ENCODE results near the gene ANAPC2.

Gene ANAPC2, protein sequence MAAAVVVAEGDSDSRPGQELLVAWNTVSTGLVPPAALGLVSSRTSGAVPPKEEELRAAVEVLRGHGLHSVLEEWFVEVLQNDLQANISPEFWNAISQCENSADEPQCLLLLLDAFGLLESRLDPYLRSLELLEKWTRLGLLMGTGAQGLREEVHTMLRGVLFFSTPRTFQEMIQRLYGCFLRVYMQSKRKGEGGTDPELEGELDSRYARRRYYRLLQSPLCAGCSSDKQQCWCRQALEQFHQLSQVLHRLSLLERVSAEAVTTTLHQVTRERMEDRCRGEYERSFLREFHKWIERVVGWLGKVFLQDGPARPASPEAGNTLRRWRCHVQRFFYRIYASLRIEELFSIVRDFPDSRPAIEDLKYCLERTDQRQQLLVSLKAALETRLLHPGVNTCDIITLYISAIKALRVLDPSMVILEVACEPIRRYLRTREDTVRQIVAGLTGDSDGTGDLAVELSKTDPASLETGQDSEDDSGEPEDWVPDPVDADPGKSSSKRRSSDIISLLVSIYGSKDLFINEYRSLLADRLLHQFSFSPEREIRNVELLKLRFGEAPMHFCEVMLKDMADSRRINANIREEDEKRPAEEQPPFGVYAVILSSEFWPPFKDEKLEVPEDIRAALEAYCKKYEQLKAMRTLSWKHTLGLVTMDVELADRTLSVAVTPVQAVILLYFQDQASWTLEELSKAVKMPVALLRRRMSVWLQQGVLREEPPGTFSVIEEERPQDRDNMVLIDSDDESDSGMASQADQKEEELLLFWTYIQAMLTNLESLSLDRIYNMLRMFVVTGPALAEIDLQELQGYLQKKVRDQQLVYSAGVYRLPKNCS

DNA sequence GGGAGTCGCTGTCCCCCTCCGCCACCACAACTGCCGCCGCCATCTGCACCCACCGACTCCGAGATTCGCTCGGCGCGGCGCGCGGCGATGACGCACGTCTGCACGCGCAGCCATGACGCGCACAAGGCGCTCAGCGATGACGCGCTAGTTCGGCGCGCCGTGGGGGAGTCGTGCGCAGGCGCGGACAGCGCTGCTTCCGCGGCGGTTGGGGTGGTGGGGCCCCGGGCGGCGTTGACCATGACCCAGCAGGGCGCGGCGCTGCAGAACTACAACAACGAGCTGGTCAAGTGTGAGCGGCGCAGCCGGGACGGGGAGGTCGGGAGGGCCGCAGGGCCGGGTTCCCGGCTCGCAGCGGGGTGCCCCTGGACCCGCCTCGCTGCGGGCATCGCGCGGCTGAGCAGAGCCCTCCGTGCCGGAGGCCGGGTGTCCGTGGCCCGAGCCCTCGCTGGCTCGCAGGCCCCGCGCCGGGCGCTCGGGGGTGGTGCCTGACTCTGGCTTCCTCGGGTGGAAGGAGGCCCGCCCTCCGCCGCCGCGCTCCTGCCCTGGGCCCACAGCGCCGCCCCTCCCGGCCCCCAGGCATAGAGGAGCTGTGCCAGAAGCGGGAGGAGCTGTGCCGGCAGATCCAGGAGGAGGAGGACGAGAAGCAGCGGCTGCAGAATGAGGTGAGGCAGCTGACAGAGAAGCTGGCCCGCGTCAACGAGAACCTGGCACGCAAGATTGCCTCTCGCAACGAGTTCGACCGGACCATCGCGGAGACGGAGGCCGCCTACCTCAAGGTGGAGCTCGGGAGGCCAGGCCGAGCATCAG, at the start of gene ANAPC2, which contains the start of gene SSNA1:
Gene ANAPC2 (minus strand): TSS at position 71 of the 807 bp plus-strand sequence. CDS start 28 bp downstream, at position 43.
Gene SSNA1 (plus strand): TSS at position 187 of the 807 bp plus-strand sequence. CDS start 51 bp downstream, at position 238.
- Histone ChIP-seq H3K4me3 (ENCODE audit: low read depth in 1 of 2, low read length in 2 of 2) (peak within 1 kb of the TSS; percentile 86 to 100), H3K27ac (ENCODE audit: low read length) (peak within 1 kb of the TSS; percentile 71), H3K36me3 (ENCODE audit: control insufficient read depth in 1 of 2, insufficient read depth in 2 of 2, low read length in 2 of 2) (peaks cover 14 to 62% of the 10 kb centered on the region in 2 donors), H3K27me3 (ENCODE audit: low read depth, low read length) (no peaks in the 10 kb centered on the region), H3K9me3 (ENCODE audit: control insufficient read depth in 1 of 2, low read length in 2 of 2) (no peaks in the 10 kb centered on the region), H3K4me1 (ENCODE audit: control insufficient read depth in 1 of 2, insufficient read depth in 2 of 2, low read length in 2 of 2) (peaks cover 11 to 43% of the 10 kb centered on the region in 2 donors)

DNA sequence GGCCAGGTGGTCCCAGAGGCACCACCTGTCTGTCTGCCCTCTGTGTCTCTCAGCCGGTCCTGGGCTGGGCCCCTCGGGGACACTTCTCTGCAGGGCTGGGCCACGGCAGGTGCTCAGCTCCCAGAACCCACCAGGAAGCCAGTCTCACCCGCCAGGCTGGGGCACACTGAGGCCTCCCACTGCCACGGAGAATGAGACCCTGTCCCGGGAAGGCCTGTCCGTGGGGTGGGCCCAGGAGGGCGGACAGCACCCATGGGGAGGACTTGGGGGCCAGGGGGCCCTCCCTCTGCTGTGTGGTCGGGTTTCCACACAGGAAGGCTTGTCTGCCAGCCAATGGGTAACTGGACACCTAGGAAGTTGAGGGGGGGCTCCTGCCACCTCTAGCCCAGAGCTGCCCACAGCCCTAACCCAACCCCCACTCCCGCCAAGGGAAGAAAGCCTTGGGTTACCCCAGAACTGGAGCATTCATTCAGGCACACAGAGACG, 48.6 kb upstream of the ANAPC2 start:
- no peaks in the 10 kb centered on the region for H3K27me3 ChIP-seq (ENCODE audit: low read depth, low read length)
- H3K27ac ChIP-seq (ENCODE audit: low read length): no peak overlapping the region
- no peaks in the 10 kb centered on the region for H3K36me3 ChIP-seq (ENCODE audit: control insufficient read depth in 1 of 2, insufficient read depth in 2 of 2, low read length in 2 of 2)
- peaks cover 0 to 45% of the 10 kb centered on the region in 2 donors for H3K4me1 ChIP-seq (ENCODE audit: control insufficient read depth in 1 of 2, insufficient read depth in 2 of 2, low read length in 2 of 2)
- peak overlapping the region in 1 of 2 donors; percentile 54 for H3K4me3 ChIP-seq (ENCODE audit: low read depth in 1 of 2, low read length in 2 of 2)
- H3K9me3 ChIP-seq (ENCODE audit: control insufficient read depth in 1 of 2, low read length in 2 of 2): no peaks in the 10 kb centered on the region

DNA sequence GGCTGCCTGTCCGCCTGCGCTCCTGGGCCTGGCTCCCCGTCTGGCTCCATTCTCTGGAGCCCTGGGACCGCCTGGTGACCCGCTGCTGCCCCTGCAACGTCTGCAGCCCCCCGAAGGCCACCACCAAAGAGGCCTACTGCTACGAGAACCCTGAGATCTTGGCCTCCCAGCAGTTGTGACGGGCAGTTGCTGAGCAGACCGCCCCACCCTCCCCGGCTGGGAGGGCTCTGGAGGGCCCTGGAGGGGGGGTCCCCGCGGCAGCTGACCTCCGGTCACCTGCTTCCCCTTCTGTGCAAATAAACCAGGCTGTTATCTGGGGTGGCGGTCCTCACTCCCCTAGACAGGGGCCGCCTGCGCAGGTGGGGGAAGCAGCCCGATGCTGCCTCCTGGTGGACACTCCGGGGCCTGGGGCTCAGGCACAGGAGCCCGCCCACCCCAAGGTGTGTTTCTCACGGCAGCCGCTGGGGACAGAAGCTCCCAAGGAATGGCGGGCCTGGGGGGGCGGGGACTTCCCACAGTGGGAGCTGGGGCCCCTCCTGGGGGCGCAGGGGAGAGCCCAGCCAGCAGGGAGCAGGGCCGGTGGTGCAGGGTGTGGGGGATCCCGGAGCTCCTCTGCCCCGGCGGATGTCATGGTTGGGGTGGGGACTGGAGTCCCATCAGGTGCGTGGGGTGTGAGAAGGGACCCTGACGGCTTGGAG, 48.0 kb upstream of the ANAPC2 start:
- Histone ChIP-seq H3K27me3 (ENCODE audit: low read depth, low read length) (no peaks in the 10 kb centered on the region), H3K4me3 (ENCODE audit: low read depth in 1 of 2, low read length in 2 of 2) (peak overlapping the region in 1 of 2 donors; percentile 54), H3K27ac (ENCODE audit: low read length) (no peak overlapping the region)

DNA sequence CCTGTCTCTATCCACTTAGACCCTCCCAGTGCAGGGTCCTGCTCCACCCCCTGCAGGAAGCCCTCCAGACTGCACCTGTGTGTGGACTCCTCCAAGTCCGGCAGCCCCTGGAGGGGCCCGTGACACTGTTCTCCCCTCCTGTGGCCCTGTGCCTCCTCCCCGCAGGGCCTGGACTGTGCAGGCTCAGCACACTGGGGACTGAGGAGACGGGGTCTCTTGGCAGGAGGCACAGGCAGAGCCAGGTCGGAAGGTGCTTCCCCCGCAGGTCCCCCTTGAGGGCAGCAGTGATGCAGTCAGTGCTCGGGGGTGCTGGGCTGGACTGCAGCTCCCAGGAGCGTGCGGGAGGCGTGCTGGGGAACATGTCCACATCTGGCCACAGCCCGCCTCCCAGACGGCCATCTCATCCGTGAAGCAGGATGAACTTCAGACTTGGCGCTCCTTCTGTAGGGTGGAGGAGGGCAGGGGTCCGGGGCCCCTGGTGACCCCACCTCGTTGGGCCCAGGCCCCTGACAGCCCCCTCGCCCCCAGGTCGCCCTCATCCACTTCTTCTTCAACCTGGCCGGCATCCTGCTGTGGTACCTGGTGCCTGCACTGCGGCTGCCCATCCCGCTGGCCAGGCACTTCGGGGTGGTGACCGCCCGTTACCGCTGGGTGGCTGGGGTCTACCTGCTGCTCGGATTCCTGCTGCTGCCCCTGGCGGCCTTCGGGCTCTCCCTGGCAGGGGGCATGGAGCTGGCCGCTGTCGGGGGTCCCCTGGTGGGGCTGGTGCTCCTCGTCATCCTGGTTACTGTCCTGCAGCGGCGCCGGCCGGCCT, 47.3 kb upstream of the ANAPC2 start:
- Histone ChIP-seq H3K4me1 (ENCODE audit: control insufficient read depth in 1 of 2, insufficient read depth in 2 of 2, low read length in 2 of 2) (peaks cover 0 to 44% of the 10 kb centered on the region in 2 donors), H3K4me3 (ENCODE audit: low read depth in 1 of 2, low read length in 2 of 2) (peak overlapping the region in 1 of 2 donors; percentile 54), H3K36me3 (ENCODE audit: control insufficient read depth in 1 of 2, insufficient read depth in 2 of 2, low read length in 2 of 2) (no peaks in the 10 kb centered on the region), H3K9me3 (ENCODE audit: control insufficient read depth in 1 of 2, low read length in 2 of 2) (no peaks in the 10 kb centered on the region), H3K27me3 (ENCODE audit: low read depth, low read length) (peaks cover 3% of the 10 kb centered on the region), H3K27ac (ENCODE audit: low read length) (no peak overlapping the region)

More for the DNA sequence above, 48.0 kb upstream of the ANAPC2 start:
- H3K36me3 ChIP-seq (ENCODE audit: control insufficient read depth in 1 of 2, insufficient read depth in 2 of 2, low read length in 2 of 2): no peaks in the 10 kb centered on the region
- H3K9me3 ChIP-seq (ENCODE audit: control insufficient read depth in 1 of 2, low read length in 2 of 2): no peaks in the 10 kb centered on the region
- H3K4me1 ChIP-seq (ENCODE audit: control insufficient read depth in 1 of 2, insufficient read depth in 2 of 2, low read length in 2 of 2): peaks cover 0 to 44% of the 10 kb centered on the region in 2 donors

DNA sequence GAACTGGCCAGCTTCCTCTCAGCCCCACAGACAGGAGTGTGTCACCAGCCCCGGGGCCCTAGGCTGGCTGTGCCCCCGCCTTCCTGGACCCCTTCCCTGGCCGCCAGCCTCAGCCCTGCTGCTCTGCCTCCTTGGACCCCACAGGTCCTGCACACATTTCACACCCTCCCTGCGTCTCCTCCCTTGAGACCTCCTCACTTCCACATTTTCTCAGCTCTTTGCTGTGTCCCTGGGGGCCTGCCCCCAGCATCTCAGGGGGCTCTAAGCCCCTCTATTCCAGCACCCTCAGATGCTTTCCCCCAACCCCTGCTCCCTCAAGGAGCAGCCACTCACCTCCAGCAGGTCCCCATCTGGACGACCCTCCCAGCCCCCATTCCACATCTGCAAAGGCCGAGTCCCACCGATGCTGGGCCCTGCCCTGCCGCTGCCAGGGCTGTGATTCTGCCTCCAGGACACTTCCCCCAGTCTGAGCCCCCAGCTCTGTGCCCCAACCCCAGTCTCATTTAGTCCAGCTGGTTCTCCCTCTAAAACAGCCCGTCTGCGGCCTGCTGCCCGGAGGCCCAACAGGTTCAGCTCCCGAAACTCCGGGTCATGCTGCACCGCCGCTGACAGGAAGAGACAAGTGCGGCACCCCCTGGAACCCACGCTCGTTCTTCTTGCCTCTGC, 46.5 kb upstream of the ANAPC2 start:
- Histone ChIP-seq H3K27me3 (ENCODE audit: low read depth, low read length) (peaks cover 3% of the 10 kb centered on the region), H3K9me3 (ENCODE audit: control insufficient read depth in 1 of 2, low read length in 2 of 2) (no peaks in the 10 kb centered on the region), H3K36me3 (ENCODE audit: control insufficient read depth in 1 of 2, insufficient read depth in 2 of 2, low read length in 2 of 2) (no peaks in the 10 kb centered on the region), H3K4me3 (ENCODE audit: low read depth in 1 of 2, low read length in 2 of 2) (no peak overlapping the region), H3K27ac (ENCODE audit: low read length) (no peak overlapping the region), H3K4me1 (ENCODE audit: control insufficient read depth in 1 of 2, insufficient read depth in 2 of 2, low read length in 2 of 2) (peaks cover 0 to 44% of the 10 kb centered on the region in 2 donors)

DNA sequence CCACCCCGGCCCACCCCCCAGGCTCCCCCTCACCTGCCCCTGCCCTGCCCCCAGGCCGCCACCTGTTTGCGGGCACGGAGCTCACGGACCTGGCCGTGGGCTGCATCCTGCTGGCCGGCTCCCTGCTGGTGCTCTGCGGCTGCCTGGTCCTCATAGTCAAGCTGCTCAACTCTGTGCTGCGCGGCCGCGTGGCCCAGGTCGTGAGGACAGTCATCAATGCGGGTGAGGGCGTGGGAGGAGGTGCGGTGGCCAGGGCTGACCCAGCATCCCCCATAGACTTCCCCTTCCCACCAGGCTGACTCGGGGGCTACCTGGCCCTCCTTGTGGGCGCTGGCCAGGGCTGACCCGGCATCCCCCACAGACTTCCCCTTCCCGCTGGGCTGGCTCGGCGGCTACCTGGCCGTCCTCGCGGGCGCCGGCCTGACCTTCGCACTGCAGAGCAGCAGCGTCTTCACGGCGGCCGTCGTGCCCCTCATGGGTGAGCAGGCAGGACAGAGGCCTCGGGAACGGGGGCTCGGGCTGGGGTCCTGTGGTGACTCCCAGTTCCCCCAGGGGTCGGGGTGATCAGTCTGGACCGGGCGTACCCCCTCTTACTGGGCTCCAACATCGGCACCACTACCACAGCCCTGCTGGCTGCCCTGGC, 45.8 kb upstream of the ANAPC2 start:
- H3K36me3 ChIP-seq (ENCODE audit: control insufficient read depth in 1 of 2, insufficient read depth in 2 of 2, low read length in 2 of 2): no peaks in the 10 kb centered on the region
- no peak overlapping the region for H3K27ac ChIP-seq (ENCODE audit: low read length)
- H3K9me3 ChIP-seq (ENCODE audit: control insufficient read depth in 1 of 2, low read length in 2 of 2): no peaks in the 10 kb centered on the region
- peaks cover 7% of the 10 kb centered on the region for H3K27me3 ChIP-seq (ENCODE audit: low read depth, low read length)
- H3K4me3 ChIP-seq (ENCODE audit: low read depth in 1 of 2, low read length in 2 of 2): no peak overlapping the region
- peaks cover 0 to 39% of the 10 kb centered on the region in 2 donors for H3K4me1 ChIP-seq (ENCODE audit: control insufficient read depth in 1 of 2, insufficient read depth in 2 of 2, low read length in 2 of 2)

DNA sequence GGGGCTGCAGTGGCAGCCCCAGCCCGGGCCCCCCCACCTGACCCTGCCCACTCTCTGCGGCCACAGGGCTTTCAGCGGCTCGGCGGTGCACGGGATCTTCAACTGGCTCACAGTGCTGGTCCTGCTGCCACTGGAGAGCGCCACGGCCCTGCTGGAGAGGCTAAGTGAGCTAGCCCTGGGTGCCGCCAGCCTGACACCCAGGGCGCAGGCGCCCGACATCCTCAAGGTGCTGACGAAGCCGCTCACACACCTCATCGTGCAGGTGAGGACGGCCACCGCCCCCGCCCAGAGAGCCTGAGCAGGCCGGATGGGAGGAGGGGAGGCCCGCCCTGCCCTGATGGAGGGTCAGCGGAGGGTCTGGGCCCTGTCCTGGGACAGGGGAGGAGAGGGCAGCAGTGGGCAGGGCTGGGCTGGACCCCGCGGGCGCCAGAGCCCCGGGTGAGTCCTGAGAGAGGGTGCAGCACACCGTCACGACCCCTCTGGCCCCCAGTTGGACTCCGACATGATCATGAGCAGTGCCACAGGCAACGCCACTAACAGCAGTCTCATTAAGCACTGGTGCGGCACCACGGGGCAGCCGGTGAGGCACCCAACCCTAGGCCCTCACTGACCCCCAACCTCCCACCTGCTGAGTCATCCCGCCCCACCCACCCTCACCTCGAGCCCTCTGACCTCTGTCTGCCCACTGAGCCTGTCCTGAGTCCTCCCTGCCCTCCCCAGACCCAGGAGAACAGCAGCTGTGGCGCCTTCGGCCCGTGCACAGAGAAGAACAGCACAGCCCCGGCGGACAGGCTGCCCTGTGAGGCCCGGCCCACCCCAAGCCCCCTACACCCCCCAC, 45.0 kb upstream of the ANAPC2 start:
- Histone ChIP-seq H3K4me3 (ENCODE audit: low read depth in 1 of 2, low read length in 2 of 2) (no peak overlapping the region), H3K27me3 (ENCODE audit: low read depth, low read length) (peaks cover 11% of the 10 kb centered on the region), H3K4me1 (ENCODE audit: control insufficient read depth in 1 of 2, insufficient read depth in 2 of 2, low read length in 2 of 2) (peaks cover 0 to 31% of the 10 kb centered on the region in 2 donors), H3K36me3 (ENCODE audit: control insufficient read depth in 1 of 2, insufficient read depth in 2 of 2, low read length in 2 of 2) (no peaks in the 10 kb centered on the region), H3K27ac (ENCODE audit: low read length) (no peak overlapping the region), H3K9me3 (ENCODE audit: control insufficient read depth in 1 of 2, low read length in 2 of 2) (no peaks in the 10 kb centered on the region)

DNA sequence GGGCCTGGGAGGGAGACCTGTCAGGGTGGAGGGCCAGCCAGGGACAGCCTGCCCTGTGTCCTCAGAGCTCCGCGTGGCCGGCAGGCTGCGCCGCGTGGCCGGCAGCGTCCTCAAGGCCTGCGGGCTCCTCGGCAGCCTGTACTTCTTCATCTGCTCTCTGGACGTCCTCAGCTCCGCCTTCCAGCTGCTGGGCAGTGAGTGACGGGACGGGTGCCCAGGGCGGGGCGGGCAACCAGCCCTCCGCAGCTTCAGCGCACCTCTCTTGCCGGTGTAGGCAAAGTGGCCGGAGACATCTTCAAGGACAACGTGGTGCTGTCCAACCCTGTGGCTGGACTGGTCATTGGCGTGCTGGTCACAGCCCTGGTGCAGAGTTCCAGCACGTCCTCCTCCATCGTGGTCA, 44.1 kb upstream of the ANAPC2 start:
- H3K27me3 ChIP-seq (ENCODE audit: low read depth, low read length): peaks cover 11% of the 10 kb centered on the region
- no peak overlapping the region for H3K27ac ChIP-seq (ENCODE audit: low read length)
- no peaks in the 10 kb centered on the region for H3K36me3 ChIP-seq (ENCODE audit: control insufficient read depth in 1 of 2, insufficient read depth in 2 of 2, low read length in 2 of 2)
- H3K4me3 ChIP-seq (ENCODE audit: low read depth in 1 of 2, low read length in 2 of 2): no peak overlapping the region
- H3K4me1 ChIP-seq (ENCODE audit: control insufficient read depth in 1 of 2, insufficient read depth in 2 of 2, low read length in 2 of 2): peaks cover 0 to 23% of the 10 kb centered on the region in 2 donors
- H3K9me3 ChIP-seq (ENCODE audit: control insufficient read depth in 1 of 2, low read length in 2 of 2): no peaks in the 10 kb centered on the region
